Fibroblast of lung (primary cell): ENCODE measurements around the gene TOLLIP. TPM values are rescaled to one million over a fixed set of nuclear protein-coding genes. Genes with fewer than 3 reads are reported as not detected.

Experiments used
- DNase-seq, 2 donors: peaks; one replicate each; pipeline versions ENCODE4 v3.0.0 to v3.0.0-alpha.2; 2010; ENCODE audit warnings: low read depth in 2 of 2
- H2AFZ ChIP-seq: 2 replicates; pipeline ENCODE4 v1.5.1; 2012; ENCODE audit warnings: low read length, control low read depth, inconsistent platforms
- H3K27ac ChIP-seq: 2 replicates; pipeline ENCODE4 v1.5.1; 2011; ENCODE audit warnings: low read length, control low read depth; ENCODE audit not compliant: insufficient read depth
- H3K27me3 ChIP-seq: 2 replicates; pipeline ENCODE4 v1.5.1; 2011; ENCODE audit warnings: mild to moderate bottlenecking, low read length; ENCODE audit not compliant: control insufficient read depth, insufficient read depth
- H3K36me3 ChIP-seq: 2 replicates; pipeline ENCODE4 v1.5.1; 2011; ENCODE audit warnings: low read length; ENCODE audit not compliant: control insufficient read depth, insufficient read depth
- H3K4me1 ChIP-seq: 2 replicates; pipeline ENCODE4 v1.5.1; 2011; ENCODE audit warnings: low read length; ENCODE audit not compliant: control insufficient read depth, insufficient read depth; ENCODE audit errors: extremely low read depth
- H3K4me2 ChIP-seq: 2 replicates; pipeline ENCODE4 v1.5.1; 2011; ENCODE audit warnings: low read length, control low read depth; ENCODE audit not compliant: insufficient read depth; ENCODE audit errors: extremely low read depth
- H3K4me3 ChIP-seq, 4 experiments: fragments of 200-600 bp in 1 of 4; sonication (generic) in 1 of 4; replicated peaks in 1 of 4; 2 replicates each; pipeline ENCODE4 v1.5.1; 2011 to 2016; ENCODE audit warnings: low read length in 4 of 4, low read depth in 3 of 4, mild to moderate bottlenecking in 3 of 4, control low read depth in 2 of 4, inconsistent platforms in 1 of 4, mixed read lengths in 1 of 4; ENCODE audit not compliant: insufficient read depth in 1 of 4; ENCODE audit errors: control extremely low read depth in 1 of 4
- H3K79me2 ChIP-seq: 2 replicates; pipeline ENCODE4 v1.5.1; 2012; ENCODE audit warnings: mild to moderate bottlenecking, low read length, inconsistent platforms; ENCODE audit not compliant: control insufficient read depth, insufficient read depth
- H3K9ac ChIP-seq: 2 replicates; pipeline ENCODE4 v1.5.1; 2011; ENCODE audit warnings: mild to moderate bottlenecking, low read length, control low read depth; ENCODE audit not compliant: insufficient read depth
- H3K9me3 ChIP-seq: 2 replicates; pipeline ENCODE4 v1.5.1; 2012; ENCODE audit warnings: low read depth, low read length; ENCODE audit not compliant: control insufficient read depth, insufficient read depth
- H4K20me1 ChIP-seq: 2 replicates; pipeline ENCODE4 v1.5.1; 2011; ENCODE audit warnings: low read length; ENCODE audit not compliant: control insufficient read depth, insufficient read depth; ENCODE audit errors: extremely low read depth
- CTCF ChIP-seq, 2 donors: IDR thresholded peaks in 1 of 2; conservative IDR thresholded peaks in 1 of 2; 1 replicate in 1 of 2; 2 replicates in 1 of 2; pipeline ENCODE4 v1.5.1; 2011 to 2012; ENCODE audit warnings: low read length in 2 of 2, control low read depth in 1 of 2, inconsistent platforms in 1 of 2, low read depth in 1 of 2, mild to moderate bottlenecking in 1 of 2
- EZH2 ChIP-seq: IDR thresholded peaks from 2 replicates; pipeline ENCODE4 v1.5.1; 2012; ENCODE audit warnings: low read length, control low read depth, mild to moderate bottlenecking; ENCODE audit errors: missing control alignments
- polyA plus RNA-seq, 2 donors: library from polyadenylated mRNA; depleted of rRNA in 1 of 2; stranded (reverse) in 1 of 2; unstranded in 1 of 2; fragments of >200 nt; gene quantifications; 2 replicates each; pipeline ENCODE4 v1.2.1, GENCODE V29; 2011 to 2012; ENCODE audit warnings: missing spikeins in 1 of 2
- total RNA-seq: library from RNA; depleted of rRNA; stranded (reverse); fragments of >200 nt; gene quantifications from 2 replicates; pipeline ENCODE4 v1.2.1, GENCODE V29; 2014

TOLLIP gene
- total and polyA plus RNA-seq, 2 donors (not counting 1 experiment from before 2014, with no cell fraction given): 28.4 to 34.6 TPM

DNA sequence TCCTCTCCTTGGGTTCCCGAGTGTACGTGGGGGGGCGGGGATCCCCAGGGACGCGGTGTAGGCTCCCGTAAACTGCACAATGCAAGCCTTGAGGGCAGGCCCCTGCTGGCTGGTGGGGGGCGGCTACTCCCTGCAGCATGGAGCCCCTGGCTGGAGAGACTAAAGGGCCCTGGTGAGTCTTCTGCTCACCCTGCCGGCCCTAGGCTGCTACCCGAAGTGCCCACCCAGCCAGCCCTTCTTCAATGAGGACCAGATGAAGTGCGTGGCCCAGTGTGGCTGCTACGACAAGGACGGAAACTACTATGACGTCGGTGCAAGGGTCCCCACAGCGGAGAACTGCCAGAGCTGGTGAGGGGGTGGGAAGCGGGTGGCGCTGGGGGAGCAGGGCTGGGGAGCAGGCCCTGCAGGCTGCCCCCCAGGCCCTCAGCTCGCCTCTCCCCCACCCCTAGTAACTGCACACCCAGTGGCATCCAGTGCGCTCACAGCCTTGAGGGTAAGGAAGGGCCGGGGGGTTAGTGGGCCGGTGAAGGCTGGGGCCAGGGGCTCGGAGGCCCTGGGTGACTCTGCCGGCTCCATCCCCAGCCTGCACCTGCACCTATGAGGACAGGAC is 69.7 kb downstream of the TOLLIP start:
- TF ChIP-seq EZH2: no peak
- no peak for TF ChIP-seq CTCF (conservative IDR thresholded peaks at IDR 0.05 in 1 of 2, IDR thresholded peaks at IDR 0.05 in 1 of 2; ENCODE audit: low read depth in 1 of 2, low read length in 2 of 2)
- Histone ChIP-seq H3K27ac (no peak overlapping the region), H2AFZ (no peak overlapping the region), H4K20me1 (no peaks in the 10 kb centered on the region), H3K79me2 (no peaks in the 10 kb centered on the region), H3K27me3 (no peaks in the 10 kb centered on the region), H3K4me1 (no peaks in the 10 kb centered on the region), H3K9ac (no peak overlapping the region), H3K9me3 (no peaks in the 10 kb centered on the region), H3K4me2 (no peak overlapping the region), H3K36me3 (no peaks in the 10 kb centered on the region), H3K4me3 (no peak overlapping the region)
- no peak for DNase-seq

GRCh38 chr11:1238767-1239595 is 70.5 kb downstream of the TOLLIP start:
- Histone ChIP-seq H3K36me3 (no peaks in the 10 kb centered on the region), H4K20me1 (no peaks in the 10 kb centered on the region), H3K79me2 (no peaks in the 10 kb centered on the region), H2AFZ (no peak overlapping the region), H3K4me3 (no peak overlapping the region), H3K9ac (no peak overlapping the region), H3K4me2 (no peak overlapping the region), H3K27me3 (no peaks in the 10 kb centered on the region), H3K4me1 (no peaks in the 10 kb centered on the region), H3K27ac (no peak overlapping the region), H3K9me3 (no peaks in the 10 kb centered on the region)
- no peak for DNase-seq
- no peak for TF ChIP-seq CTCF (conservative IDR thresholded peaks at IDR 0.05 in 1 of 2, IDR thresholded peaks at IDR 0.05 in 1 of 2; ENCODE audit: low read depth in 1 of 2, low read length in 2 of 2)

DNA sequence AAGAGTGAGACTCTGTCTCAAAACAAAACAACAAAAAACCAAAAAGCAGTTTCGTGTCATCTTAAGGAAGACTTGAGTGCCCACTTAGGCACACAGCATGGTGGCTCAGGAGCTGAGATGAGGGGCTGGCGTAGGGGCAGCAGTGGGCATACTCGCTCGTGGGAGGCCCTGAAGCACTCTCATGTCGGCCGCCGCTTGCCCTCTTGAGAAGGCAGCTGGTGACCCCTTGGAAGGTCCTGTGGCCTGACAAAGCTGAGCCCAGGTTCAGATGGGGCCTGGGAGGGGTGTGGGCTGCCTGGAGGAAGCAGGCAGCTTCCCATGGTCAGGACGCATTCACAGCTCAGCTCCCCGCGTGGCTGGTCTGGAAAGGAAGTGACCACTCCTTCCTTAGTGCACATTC is 71.6 kb downstream of the TOLLIP start:
- H3K9ac ChIP-seq: no peak overlapping the region
- no peaks in the 10 kb centered on the region for H3K27me3 ChIP-seq
- H3K79me2 ChIP-seq: no peaks in the 10 kb centered on the region
- no peak overlapping the region for H3K27ac ChIP-seq
- no peak overlapping the region for H3K4me3 ChIP-seq
- H4K20me1 ChIP-seq: no peaks in the 10 kb centered on the region
- H3K4me1 ChIP-seq: no peaks in the 10 kb centered on the region
- TF ChIP-seq CTCF (conservative IDR thresholded peaks at IDR 0.05 in 1 of 2, IDR thresholded peaks at IDR 0.05 in 1 of 2; ENCODE audit: low read depth in 1 of 2, low read length in 2 of 2) (no peak), EZH2 (no peak)
- H3K36me3 ChIP-seq: no peaks in the 10 kb centered on the region
- no peak overlapping the region for H2AFZ ChIP-seq
- H3K4me2 ChIP-seq: no peak overlapping the region
- DNase-seq: no peak
- no peaks in the 10 kb centered on the region for H3K9me3 ChIP-seq
